Measurements from ENCODE around the gene SHISA6.
"Not testable (repeated sequence)": the region's sequence is repeated elsewhere in the genome, so short reads cannot be mapped to it uniquely, and the experiment has no call there.

Gene SHISA6

DNA sequence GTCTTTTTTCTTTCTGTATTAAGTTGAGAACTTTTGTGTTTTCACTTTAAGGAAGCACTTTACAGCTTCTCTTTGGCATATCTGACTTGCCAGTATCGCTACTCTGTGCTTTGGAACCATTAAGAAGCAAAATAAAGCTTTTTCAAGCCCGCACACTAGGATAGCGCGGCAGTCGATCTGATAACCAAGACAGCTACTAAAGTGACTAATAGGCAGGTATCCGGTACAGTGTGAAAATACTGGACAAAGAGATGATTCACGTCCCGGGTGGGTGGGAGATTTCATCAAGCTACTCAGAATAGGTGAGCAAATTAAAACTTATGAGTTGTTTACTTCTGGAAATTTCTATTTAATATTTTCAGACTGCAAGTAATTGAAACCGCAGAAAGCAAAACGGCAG is 53.8 kb downstream of the SHISA6 start:
- Histone ChIP-seq H3K4me1 (ENCODE audit: control insufficient read depth, insufficient read depth, low read length) (no peaks in the 10 kb centered on the region), H3K4me3 (ENCODE audit: low read length) (no peak overlapping the region), H3K9ac (ENCODE audit: low read length) (no peak overlapping the region), H3K36me3 (ENCODE audit: control insufficient read depth, insufficient read depth, low read length) (no peaks in the 10 kb centered on the region), H3K27me3 (ENCODE audit: control insufficient read depth, insufficient read depth, low read length) (no peaks in the 10 kb centered on the region), H3K27ac (ENCODE audit: low read depth, low read length) (no peak overlapping the region)

DNA sequence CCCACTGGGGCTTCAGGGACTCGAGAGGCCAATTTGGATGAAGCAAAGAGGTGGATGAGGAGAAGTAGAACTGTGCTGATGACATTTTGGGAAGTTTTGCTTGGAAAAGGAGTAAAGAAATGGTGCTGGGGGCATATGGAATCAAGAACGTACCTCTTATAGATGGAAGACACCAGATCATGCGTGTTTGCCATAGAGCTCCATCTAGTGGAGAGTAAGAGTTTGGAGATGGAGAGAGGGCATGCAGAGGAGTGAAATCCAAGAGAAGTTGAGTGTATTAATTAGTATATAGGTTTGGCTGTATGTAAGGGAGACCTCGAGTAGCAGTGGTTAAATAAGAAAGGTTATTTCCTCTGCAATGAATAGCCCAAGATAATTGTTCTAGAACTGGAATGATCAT is 56.0 kb downstream of the SHISA6 start:
- Histone ChIP-seq H3K9ac (ENCODE audit: low read length) (no peak overlapping the region), H3K4me1 (ENCODE audit: control insufficient read depth, insufficient read depth, low read length) (no peaks in the 10 kb centered on the region), H3K36me3 (ENCODE audit: control insufficient read depth, insufficient read depth, low read length) (no peaks in the 10 kb centered on the region), H3K4me3 (ENCODE audit: low read length) (no peak overlapping the region), H3K27me3 (ENCODE audit: control insufficient read depth, insufficient read depth, low read length) (no peaks in the 10 kb centered on the region), H3K27ac (ENCODE audit: low read depth, low read length) (no peak overlapping the region)

DNA sequence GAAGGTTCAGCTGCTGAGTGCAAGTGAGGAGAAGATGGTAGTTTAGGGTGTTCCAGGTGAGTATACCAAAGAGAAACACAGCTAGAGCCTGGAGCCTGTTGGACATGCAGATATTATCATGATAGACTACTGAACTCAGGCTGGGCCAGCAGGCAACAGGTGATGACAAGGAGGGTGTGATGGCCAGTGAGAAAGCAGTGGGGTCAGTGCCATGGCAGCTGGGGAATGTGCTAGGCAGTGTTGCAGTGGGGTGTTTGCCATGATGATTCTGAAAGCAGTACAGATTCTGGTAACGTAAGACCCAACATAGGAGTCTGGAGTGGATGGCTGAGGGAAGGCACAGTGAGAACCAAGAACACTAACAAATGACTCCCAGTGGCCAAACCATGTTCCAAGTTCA is 57.4 kb downstream of the SHISA6 start:
- Histone ChIP-seq H3K9ac (ENCODE audit: low read length) (no peak overlapping the region), H3K27me3 (ENCODE audit: control insufficient read depth, insufficient read depth, low read length) (no peaks in the 10 kb centered on the region), H3K36me3 (ENCODE audit: control insufficient read depth, insufficient read depth, low read length) (no peaks in the 10 kb centered on the region), H3K27ac (ENCODE audit: low read depth, low read length) (no peak overlapping the region), H3K4me1 (ENCODE audit: control insufficient read depth, insufficient read depth, low read length) (no peaks in the 10 kb centered on the region), H3K4me3 (ENCODE audit: low read length) (no peak overlapping the region)

DNA sequence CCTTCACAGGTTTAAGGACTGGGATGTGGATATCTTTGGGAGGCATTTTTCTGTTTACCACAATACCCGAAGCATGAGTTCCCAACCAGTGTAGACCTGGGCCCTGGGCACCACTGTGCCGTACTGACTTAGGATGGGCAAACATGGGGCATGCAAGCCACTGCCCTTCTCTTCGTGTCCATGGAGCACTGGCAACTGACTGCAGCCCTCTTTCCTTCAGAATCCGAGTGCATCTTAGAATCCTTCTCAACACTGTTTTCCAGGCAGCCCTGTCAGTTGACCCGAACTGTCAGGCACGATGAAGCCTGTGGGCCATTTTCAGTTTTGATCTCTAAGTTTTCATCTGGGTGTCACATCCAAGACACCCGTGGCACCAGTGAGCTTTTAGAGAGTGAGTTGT is 59.2 kb downstream of the SHISA6 start:
- no peaks in the 10 kb centered on the region for H3K27me3 ChIP-seq (ENCODE audit: control insufficient read depth, insufficient read depth, low read length)
- H3K4me1 ChIP-seq (ENCODE audit: control insufficient read depth, insufficient read depth, low read length), result no peaks in the 10 kb centered on the region

DNA sequence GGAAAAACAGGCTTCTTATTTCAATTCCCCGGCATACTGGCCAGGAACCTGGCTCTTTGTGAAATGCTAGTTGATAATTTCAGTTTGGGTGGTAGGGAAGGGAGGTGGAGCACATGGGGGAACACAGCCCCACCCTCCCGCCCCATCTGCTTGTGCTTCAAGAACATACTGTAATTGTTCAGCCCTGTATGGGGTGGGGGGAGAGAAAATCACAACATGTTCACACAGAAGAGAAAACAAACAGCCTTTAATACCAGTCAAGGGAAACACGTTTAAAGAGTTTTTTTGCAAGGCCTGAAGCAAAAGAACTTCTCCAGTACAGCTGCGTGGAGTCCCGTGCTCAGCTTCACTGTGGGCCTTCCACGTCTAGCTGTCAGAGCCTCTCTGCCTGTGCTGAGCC is 59.7 kb downstream of the SHISA6 start:
- H3K4me3 ChIP-seq (ENCODE audit: low read length), result no peak overlapping the region
- no peaks in the 10 kb centered on the region for H3K4me1 ChIP-seq (ENCODE audit: control insufficient read depth, insufficient read depth, low read length)
- H3K27me3 ChIP-seq (ENCODE audit: control insufficient read depth, insufficient read depth, low read length), result no peaks in the 10 kb centered on the region
- no peaks in the 10 kb centered on the region for H3K36me3 ChIP-seq (ENCODE audit: control insufficient read depth, insufficient read depth, low read length)
- no peak overlapping the region for H3K9ac ChIP-seq (ENCODE audit: low read length)
- H3K27ac ChIP-seq (ENCODE audit: low read depth, low read length), result no peak overlapping the region

More for the DNA sequence above, 59.2 kb downstream of the SHISA6 start:
- no peaks in the 10 kb centered on the region for H3K36me3 ChIP-seq (ENCODE audit: control insufficient read depth, insufficient read depth, low read length)
- no peak overlapping the region for H3K9ac ChIP-seq (ENCODE audit: low read length)
- H3K27ac ChIP-seq (ENCODE audit: low read depth, low read length), result no peak overlapping the region
- H3K4me3 ChIP-seq (ENCODE audit: low read length), result no peak overlapping the region

DNA sequence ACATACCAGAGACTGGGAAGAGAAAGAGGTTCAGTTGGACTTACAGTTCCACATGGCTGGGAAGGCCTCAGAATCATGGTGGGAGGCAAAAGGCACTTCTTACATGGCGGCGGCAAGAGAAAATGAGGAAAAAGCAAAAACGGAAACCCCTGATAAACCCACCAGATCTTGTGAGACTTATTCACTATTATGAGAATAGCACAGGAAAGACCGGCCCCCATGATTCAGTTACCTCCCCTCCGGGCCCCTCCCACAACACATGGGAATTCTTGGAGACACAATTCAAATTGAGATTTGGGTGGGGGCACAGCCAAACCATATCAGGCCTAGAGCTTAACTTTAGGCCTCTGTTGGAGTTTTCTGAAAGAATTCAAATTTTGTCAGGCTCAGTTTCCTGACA is 60.9 kb downstream of the SHISA6 start:
- not testable (repeated sequence) for H3K27me3 ChIP-seq (ENCODE audit: control insufficient read depth, insufficient read depth, low read length); H3K4me1 ChIP-seq (ENCODE audit: control insufficient read depth, insufficient read depth, low read length); H3K36me3 ChIP-seq (ENCODE audit: control insufficient read depth, insufficient read depth, low read length); H3K9ac ChIP-seq (ENCODE audit: low read length); H3K27ac ChIP-seq (ENCODE audit: low read depth, low read length); H3K4me3 ChIP-seq (ENCODE audit: low read length)

DNA sequence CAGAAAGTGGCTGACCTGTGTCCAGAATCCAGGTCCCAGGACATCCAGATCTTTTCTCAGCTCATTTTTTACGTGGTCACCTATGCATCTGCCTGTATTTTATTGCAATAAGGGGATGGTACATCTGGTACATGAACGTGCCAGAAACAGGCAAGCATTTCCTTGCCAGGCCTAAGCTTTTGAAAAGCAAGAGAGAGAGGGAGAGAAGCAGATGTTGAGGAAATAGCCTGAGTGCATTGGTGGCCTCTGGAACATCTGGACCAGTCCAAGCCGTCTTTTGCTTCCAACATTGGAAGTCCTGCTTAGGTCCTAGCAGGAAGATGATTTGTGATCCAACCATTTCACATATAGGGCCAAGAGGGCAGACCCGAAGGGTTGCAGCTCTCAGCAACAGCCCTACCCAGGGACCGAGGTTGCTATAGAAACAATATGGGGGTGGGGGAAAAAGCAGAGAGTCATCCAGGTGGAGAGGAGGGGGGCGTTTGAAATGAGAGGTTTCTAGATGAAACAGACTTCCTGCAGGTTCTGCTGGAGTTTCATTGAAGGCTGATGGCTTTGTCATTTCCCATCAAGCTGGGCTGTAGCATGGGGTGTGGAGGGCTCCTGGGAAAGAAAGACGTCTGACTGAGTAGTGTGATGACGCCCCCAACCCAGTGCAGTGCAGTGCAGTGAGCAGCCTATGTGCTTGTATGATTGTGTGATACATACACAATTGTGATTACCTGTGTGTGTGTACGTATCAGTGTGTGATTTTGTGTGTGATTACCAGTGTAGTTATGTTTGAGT is 61.6 kb downstream of the SHISA6 start:
- Histone ChIP-seq H3K36me3 (ENCODE audit: control insufficient read depth, insufficient read depth, low read length) (no peaks in the 10 kb centered on the region), H3K4me3 (ENCODE audit: low read length) (no peak overlapping the region), H3K27ac (ENCODE audit: low read depth, low read length) (no peak overlapping the region), H3K9ac (ENCODE audit: low read length) (no peak overlapping the region), H3K27me3 (ENCODE audit: control insufficient read depth, insufficient read depth, low read length) (no peaks in the 10 kb centered on the region), H3K4me1 (ENCODE audit: control insufficient read depth, insufficient read depth, low read length) (no peaks in the 10 kb centered on the region)

DNA sequence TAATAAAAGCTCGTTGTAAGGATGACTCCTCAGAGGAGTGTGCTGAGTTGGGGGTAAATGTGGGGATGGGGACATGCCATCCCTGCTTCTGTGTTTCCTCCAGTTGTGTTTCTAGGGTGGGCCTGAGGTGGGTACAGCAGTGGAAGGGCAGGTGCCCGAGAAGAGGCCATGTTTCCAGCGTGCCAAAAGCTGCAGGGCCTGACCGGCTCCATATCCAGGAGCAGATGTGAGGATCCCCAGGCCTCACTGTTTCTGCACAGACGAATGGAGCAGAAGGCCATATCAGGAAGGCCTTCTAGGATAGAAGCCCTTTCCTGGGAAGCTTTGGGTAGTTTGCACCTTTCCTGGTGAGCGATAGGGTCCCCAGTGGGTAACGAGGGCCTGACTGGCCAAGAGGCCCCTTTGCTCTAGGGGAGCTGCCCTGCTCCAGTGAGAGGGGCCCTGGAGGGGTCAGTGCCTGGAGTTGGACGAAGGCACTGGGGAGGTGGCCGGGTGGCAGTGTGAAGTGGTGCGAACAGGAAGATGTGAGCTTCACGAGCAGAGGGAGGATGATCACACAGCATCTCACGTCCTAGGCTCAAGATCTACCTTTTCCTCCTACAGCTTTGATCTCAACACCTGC is 62.9 kb downstream of the SHISA6 start:
- Histone ChIP-seq H3K36me3 (ENCODE audit: control insufficient read depth, insufficient read depth, low read length) (no peaks in the 10 kb centered on the region), H3K4me1 (ENCODE audit: control insufficient read depth, insufficient read depth, low read length) (no peaks in the 10 kb centered on the region), H3K27me3 (ENCODE audit: control insufficient read depth, insufficient read depth, low read length) (no peaks in the 10 kb centered on the region), H3K4me3 (ENCODE audit: low read length) (no peak overlapping the region), H3K27ac (ENCODE audit: low read depth, low read length) (no peak overlapping the region), H3K9ac (ENCODE audit: low read length) (no peak overlapping the region)

DNA sequence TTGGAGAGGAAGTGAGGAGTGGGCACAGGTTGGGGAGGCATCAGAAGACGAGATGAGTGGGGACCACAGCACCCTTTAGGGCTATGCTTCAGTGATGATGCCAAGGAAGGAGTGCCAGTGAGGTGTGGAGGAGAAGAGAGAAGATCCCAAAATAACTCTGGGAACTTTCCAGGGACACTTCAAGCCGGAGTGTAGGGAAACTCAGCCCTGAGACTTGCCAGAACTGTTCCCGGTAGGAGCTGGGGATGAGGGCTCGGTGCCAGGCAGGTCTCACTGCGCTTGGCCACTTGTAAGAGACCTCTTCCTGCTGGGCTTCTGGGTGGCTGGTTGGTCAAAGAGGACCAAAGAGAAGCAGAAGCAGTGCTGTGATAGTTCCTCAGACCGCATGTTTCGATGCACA is 63.6 kb downstream of the SHISA6 start:
- H3K36me3 ChIP-seq (ENCODE audit: control insufficient read depth, insufficient read depth, low read length), result no peaks in the 10 kb centered on the region

DNA sequence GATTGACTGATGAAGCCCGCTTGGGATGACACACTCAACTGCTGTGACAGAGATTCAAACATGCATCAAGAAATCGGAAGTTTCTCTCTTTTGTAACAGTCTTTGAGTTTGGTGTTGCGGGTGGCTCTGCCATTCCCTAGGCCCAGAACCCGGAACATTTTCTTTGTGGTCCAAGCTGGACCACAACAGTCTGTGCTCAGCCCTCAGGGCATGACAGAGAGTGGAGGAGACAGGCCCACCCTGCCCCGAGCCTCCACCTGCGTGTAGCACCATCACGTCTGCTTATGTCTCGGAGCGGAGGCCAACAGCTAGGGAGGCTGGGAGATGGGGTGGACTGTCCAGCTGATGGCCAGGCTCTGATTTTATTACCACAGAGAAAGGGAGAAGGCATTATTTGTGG is 64.5 kb downstream of the SHISA6 start:
- no peaks in the 10 kb centered on the region for H3K4me1 ChIP-seq (ENCODE audit: control insufficient read depth, insufficient read depth, low read length)
- H3K27ac ChIP-seq (ENCODE audit: low read depth, low read length), result no peak overlapping the region
- H3K4me3 ChIP-seq (ENCODE audit: low read length), result no peak overlapping the region
- H3K27me3 ChIP-seq (ENCODE audit: control insufficient read depth, insufficient read depth, low read length), result no peaks in the 10 kb centered on the region
- H3K9ac ChIP-seq (ENCODE audit: low read length), result no peak overlapping the region
- H3K36me3 ChIP-seq (ENCODE audit: control insufficient read depth, insufficient read depth, low read length), result no peaks in the 10 kb centered on the region

More for the DNA sequence above, 63.6 kb downstream of the SHISA6 start:
- Histone ChIP-seq H3K27me3 (ENCODE audit: control insufficient read depth, insufficient read depth, low read length) (no peaks in the 10 kb centered on the region), H3K4me1 (ENCODE audit: control insufficient read depth, insufficient read depth, low read length) (no peaks in the 10 kb centered on the region), H3K4me3 (ENCODE audit: low read length) (no peak overlapping the region), H3K9ac (ENCODE audit: low read length) (no peak overlapping the region), H3K27ac (ENCODE audit: low read depth, low read length) (no peak overlapping the region)

DNA sequence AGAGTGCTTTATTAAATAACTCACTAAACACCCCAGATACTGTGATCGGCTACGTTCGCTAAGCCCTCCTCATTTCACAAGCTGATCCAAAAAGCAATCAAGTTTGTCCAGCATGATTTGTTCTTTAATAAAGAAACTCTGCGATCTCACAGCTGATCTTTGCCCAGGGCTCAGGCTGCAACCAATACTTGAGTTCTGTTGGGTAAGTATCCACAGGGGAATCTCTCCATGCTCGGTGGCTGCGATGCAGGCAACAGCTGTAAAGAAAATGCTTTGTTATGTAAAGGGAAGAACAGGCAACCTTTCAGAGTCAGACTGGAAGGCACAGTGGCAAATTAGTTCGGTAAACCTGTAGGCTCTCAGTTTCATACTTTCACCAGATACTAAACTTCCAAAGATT is 67.5 kb downstream of the SHISA6 start:
- H3K36me3 ChIP-seq (ENCODE audit: control insufficient read depth, insufficient read depth, low read length), result no peaks in the 10 kb centered on the region
- no peak overlapping the region for H3K9ac ChIP-seq (ENCODE audit: low read length)
- H3K4me3 ChIP-seq (ENCODE audit: low read length), result no peak overlapping the region
- H3K27me3 ChIP-seq (ENCODE audit: control insufficient read depth, insufficient read depth, low read length), result no peaks in the 10 kb centered on the region
- H3K27ac ChIP-seq (ENCODE audit: low read depth, low read length), result no peak overlapping the region
- H3K4me1 ChIP-seq (ENCODE audit: control insufficient read depth, insufficient read depth, low read length), result no peaks in the 10 kb centered on the region

DNA sequence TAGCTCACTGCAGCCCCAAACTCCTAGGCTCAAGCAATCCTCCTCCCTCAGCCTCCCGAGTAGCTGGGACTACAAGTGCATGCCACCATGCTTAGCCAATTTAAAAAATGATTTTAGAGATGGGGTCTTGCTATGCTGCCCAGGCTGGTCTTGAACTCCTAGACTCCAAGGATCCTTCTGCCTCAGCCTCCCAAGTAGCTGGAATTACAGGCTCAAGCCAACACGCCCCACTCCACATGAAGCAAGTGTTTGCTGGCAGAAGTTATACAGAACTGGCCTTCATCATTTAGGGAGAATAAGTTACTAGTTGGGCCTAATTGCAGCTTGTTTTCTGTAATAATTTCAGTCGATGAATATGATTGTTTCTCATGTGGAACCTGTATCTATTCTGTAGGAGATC is 68.0 kb downstream of the SHISA6 start:
- Histone ChIP-seq H3K36me3 (ENCODE audit: control insufficient read depth, insufficient read depth, low read length) (no peaks in the 10 kb centered on the region), H3K9ac (ENCODE audit: low read length) (no peak overlapping the region), H3K27ac (ENCODE audit: low read depth, low read length) (no peak overlapping the region), H3K27me3 (ENCODE audit: control insufficient read depth, insufficient read depth, low read length) (no peaks in the 10 kb centered on the region), H3K4me3 (ENCODE audit: low read length) (no peak overlapping the region), H3K4me1 (ENCODE audit: control insufficient read depth, insufficient read depth, low read length) (no peaks in the 10 kb centered on the region)

DNA sequence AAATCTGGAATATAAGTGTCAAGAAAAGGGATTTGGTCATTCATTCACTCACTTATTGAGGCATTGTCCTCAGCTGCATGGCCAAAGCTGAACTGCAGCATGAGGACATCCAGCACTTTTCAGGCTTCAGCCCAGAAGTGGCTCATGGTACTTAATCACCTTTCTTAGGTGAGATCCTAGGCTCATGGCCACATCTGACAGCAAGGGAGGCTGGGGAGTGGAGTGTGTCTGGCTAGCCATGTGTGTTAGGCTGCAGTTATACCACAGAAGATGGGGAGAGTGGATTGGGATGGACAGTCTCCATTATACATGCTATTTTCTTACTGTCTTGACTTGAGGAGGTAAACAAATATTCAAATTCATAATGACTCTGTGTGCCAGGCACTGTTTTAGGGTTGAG is 68.8 kb downstream of the SHISA6 start:
- no peak overlapping the region for H3K4me3 ChIP-seq (ENCODE audit: low read length)

More for the DNA sequence above, 68.8 kb downstream of the SHISA6 start:
- no peak overlapping the region for H3K9ac ChIP-seq (ENCODE audit: low read length)
- H3K36me3 ChIP-seq (ENCODE audit: control insufficient read depth, insufficient read depth, low read length), result no peaks in the 10 kb centered on the region
- H3K27me3 ChIP-seq (ENCODE audit: control insufficient read depth, insufficient read depth, low read length), result no peaks in the 10 kb centered on the region
- H3K27ac ChIP-seq (ENCODE audit: low read depth, low read length), result no peak overlapping the region
- no peaks in the 10 kb centered on the region for H3K4me1 ChIP-seq (ENCODE audit: control insufficient read depth, insufficient read depth, low read length)
